DND-41 (cell line): ENCODE data around the gene TEX2.

ENCODE experiments used
- ATAC-seq: fragments of 200-7000 bp; cut with Tn5 transposase; 3 replicates; pipeline ENCODE4 v1.9.1; 2021; ENCODE audit warnings: low read depth; ENCODE audit not compliant: insufficient read depth
- DNase-seq: peaks from one replicate; pipeline ENCODE4 v3.0.0-alpha.2; 2020
- H2AFZ ChIP-seq: 2 replicates; pipeline ENCODE4 v1.6.0; 2012; ENCODE audit warnings: low read depth, low read length
- H3K27ac ChIP-seq: 2 replicates; pipeline ENCODE4 v1.5.1; 2012; ENCODE audit warnings: low read length, inconsistent platforms
- H3K27me3 ChIP-seq: fragments of 200-600 bp; sonication (generic); 2 replicates; pipeline ENCODE4 v1.6.0; 2012; ENCODE audit warnings: low read length, mild to moderate bottlenecking, inconsistent platforms; ENCODE audit not compliant: insufficient read depth, poor library complexity
- H3K36me3 ChIP-seq: 2 replicates; pipeline ENCODE4 v1.5.1; 2012; ENCODE audit warnings: low read length, inconsistent platforms; ENCODE audit not compliant: insufficient read depth
- H3K4me1 ChIP-seq: 2 replicates; pipeline ENCODE4 v1.5.1; 2012; ENCODE audit warnings: mild to moderate bottlenecking, low read length; ENCODE audit not compliant: insufficient read depth
- H3K4me2 ChIP-seq: 2 replicates; pipeline ENCODE4 v1.6.0; 2012; ENCODE audit warnings: mild to moderate bottlenecking, moderate library complexity, low read length, inconsistent platforms; ENCODE audit not compliant: insufficient read depth
- H3K4me3 ChIP-seq, 2 experiments: fragments of 200-600 bp in 1 of 2; shearing (Covaris generic) in 1 of 2; 2 replicates each; pipeline ENCODE4 v1.5.1; 2012 to 2016; ENCODE audit warnings: inconsistent platforms in 2 of 2, low read length in 2 of 2, mild to moderate bottlenecking in 2 of 2, low read depth in 1 of 2, moderate library complexity in 1 of 2
- H3K79me2 ChIP-seq: 2 replicates; pipeline ENCODE4 v1.6.0; 2012; ENCODE audit warnings: low read length, inconsistent platforms; ENCODE audit not compliant: insufficient read depth
- H3K9ac ChIP-seq: 2 replicates; pipeline ENCODE4 v1.6.0; 2012; ENCODE audit warnings: low read depth, mild to moderate bottlenecking, inconsistent platforms, low read length, moderate library complexity
- H3K9me3 ChIP-seq: 2 replicates; pipeline ENCODE4 v1.5.1; 2012; ENCODE audit warnings: low read length, moderate library complexity, mild to moderate bottlenecking, inconsistent platforms; ENCODE audit not compliant: insufficient read depth, severe bottlenecking
- H4K20me1 ChIP-seq: 2 replicates; pipeline ENCODE4 v1.6.0; 2012; ENCODE audit warnings: low read length; ENCODE audit not compliant: insufficient read depth
- EZH2 ChIP-seq: IDR thresholded peaks from 3 replicates; pipeline ENCODE4 v1.6.1; 2012; ENCODE audit warnings: borderline replicate concordance, low read depth, mild to moderate bottlenecking, moderate library complexity, low read length, inconsistent platforms; ENCODE audit not compliant: severe bottlenecking
- TF ChIP-seq, protein P1 (sequence below): IDR thresholded peaks from 2 replicates; pipeline ENCODE4 v1.5.1; 2012; ENCODE audit warnings: borderline replicate concordance, low read length, moderate library complexity, mild to moderate bottlenecking; ENCODE audit not compliant: poor library complexity, severe bottlenecking; ENCODE audit errors: extremely low read depth

Gene TEX2

DNA sequence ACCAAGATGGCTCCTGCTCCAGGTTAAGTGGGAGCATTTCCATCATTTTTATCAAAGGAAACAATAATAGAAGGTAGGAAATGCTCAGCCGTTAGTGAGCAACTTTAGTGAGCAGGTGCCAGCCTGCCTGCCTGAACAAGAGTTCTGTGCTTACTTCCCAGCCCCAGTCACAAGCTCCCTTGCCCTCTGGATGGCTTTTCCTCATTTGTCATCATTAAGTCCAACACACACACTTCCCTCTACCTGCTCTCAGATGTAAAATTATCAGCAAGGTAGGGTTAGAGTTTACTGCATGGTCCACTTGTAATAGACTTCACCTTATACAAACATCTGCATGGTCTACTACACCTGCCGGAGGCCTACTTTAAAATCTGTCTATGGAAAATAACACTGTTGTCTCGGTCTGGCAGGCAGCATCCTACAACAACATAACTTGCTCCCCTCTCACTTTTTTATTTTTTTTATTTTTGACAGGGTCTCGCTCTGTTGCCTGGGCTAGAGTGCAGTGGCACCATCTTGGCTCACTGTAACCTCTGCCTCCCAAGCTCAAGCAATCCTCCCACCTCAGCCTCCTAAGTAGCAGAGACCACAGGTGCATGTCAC is 12.7 kb downstream of the TEX2 start:
- Histone ChIP-seq H3K4me3 (no peak overlapping the region), H3K36me3 (no peaks in the 10 kb centered on the region), H2AFZ (no peak overlapping the region), H3K27me3 (no peaks in the 10 kb centered on the region), H3K9me3 (no peaks in the 10 kb centered on the region), H3K4me1 (no peaks in the 10 kb centered on the region), H4K20me1 (peaks cover 14% of the 10 kb centered on the region; the same call in 1 of the 2 replicates), H3K9ac (no peak overlapping the region), H3K79me2 (peaks cover 29% of the 10 kb centered on the region), H3K27ac (no peak overlapping the region), H3K4me2 (no peak overlapping the region)
- TF ChIP-seq EZH2, result no peak
- TF ChIP-seq, protein P1, sequence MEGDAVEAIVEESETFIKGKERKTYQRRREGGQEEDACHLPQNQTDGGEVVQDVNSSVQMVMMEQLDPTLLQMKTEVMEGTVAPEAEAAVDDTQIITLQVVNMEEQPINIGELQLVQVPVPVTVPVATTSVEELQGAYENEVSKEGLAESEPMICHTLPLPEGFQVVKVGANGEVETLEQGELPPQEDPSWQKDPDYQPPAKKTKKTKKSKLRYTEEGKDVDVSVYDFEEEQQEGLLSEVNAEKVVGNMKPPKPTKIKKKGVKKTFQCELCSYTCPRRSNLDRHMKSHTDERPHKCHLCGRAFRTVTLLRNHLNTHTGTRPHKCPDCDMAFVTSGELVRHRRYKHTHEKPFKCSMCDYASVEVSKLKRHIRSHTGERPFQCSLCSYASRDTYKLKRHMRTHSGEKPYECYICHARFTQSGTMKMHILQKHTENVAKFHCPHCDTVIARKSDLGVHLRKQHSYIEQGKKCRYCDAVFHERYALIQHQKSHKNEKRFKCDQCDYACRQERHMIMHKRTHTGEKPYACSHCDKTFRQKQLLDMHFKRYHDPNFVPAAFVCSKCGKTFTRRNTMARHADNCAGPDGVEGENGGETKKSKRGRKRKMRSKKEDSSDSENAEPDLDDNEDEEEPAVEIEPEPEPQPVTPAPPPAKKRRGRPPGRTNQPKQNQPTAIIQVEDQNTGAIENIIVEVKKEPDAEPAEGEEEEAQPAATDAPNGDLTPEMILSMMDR, result no peak
- ATAC-seq, result no peak
- DNase-seq, result no peak

DNA sequence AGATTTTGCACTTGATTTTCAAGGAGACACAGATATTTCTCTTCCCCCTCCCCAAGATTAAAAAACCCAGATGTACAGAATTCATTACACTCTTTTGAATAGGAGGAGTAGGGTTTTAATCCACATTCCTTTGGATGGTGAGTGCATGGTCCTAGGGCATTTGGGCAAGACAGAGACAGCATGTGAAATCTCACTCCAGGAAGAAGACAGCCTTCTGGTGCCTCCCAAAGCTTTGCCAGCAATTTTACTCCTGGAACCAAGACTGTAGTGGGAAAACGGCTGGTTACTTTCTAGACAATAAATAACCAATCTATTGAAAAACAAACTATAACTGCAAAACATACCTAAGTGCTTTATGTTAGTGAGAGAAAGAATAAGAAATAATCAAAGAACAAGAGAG is 15.2 kb downstream of the TEX2 start:
- Histone ChIP-seq H4K20me1 (peaks cover 12% of the 10 kb centered on the region; the same call in 1 of the 2 replicates), H3K36me3 (no peaks in the 10 kb centered on the region), H3K9ac (no peak overlapping the region), H3K4me2 (no peak overlapping the region), H3K9me3 (no peaks in the 10 kb centered on the region), H3K27me3 (no peaks in the 10 kb centered on the region), H2AFZ (no peak overlapping the region), H3K79me2 (peaks cover 24% of the 10 kb centered on the region; the same call in 1 of the 2 replicates), H3K27ac (no peak overlapping the region), H3K4me3 (no peak overlapping the region), H3K4me1 (no peaks in the 10 kb centered on the region)
- DNase-seq (no peak), ATAC-seq (no peak)
- TF ChIP-seq, protein P1, result no peak
- TF ChIP-seq EZH2, result no peak

DNA sequence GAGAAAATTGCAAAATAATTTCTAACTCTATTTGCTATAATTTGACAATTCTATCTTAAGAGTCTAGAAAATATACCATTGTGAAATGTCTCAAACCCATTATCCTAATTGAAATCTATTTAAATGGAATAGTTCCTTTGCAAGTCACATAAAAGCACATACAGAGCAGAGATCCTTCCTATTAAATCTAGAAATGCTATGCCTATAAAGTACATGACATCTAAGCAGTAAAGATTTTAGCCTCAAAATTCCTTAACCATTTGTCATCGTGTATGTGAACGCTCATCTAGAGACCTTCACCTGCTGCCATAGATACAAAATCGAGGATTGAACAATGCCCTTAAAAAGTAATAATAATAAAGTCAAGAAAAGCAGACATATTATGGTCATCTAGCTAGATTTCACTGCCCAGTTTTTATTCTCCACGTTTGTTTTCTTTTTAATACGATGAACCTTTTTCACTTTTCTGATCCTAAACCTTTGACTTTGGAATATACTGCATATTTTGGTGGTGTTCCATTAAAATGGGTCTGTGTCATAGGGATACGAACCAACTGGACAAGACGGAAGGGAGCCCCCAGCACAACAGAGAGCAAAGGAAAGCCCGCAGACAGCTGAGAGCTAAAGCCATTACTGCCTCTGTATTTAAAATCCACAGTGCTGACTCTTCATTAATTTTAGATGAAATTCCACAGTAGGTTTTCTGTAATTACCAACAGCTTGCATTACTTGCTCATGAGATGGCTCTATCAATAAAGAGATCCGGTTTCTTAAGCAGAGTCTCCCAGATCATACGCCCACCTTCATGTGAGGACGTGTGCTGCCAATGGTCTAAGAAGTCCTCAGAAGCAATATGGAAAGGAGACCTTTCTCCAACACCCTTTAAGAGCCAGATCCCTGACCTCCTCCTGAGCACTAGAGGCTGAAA is 17.6 kb downstream of the TEX2 start:
- H3K4me1 ChIP-seq, result no peaks in the 10 kb centered on the region
- peaks cover 4% of the 10 kb centered on the region; the same call in 1 of the 2 replicates for H4K20me1 ChIP-seq
- TF ChIP-seq EZH2, result no peak
- TF ChIP-seq, protein P1, result no peak
- no peaks in the 10 kb centered on the region for H3K9me3 ChIP-seq
- no peaks in the 10 kb centered on the region for H3K27me3 ChIP-seq
- no peak overlapping the region for H3K4me3 ChIP-seq
- no peak for ATAC-seq
- no peak overlapping the region for H3K9ac ChIP-seq
- no peak overlapping the region for H3K4me2 ChIP-seq
- no peaks in the 10 kb centered on the region for H3K36me3 ChIP-seq
- no peak for DNase-seq
- peaks cover 16% of the 10 kb centered on the region; the same call in 1 of the 2 replicates for H3K79me2 ChIP-seq
- no peak overlapping the region for H2AFZ ChIP-seq
- no peak overlapping the region for H3K27ac ChIP-seq
